ENCODE data around the gene ANKRD12. TPM values are rescaled to one million over a fixed set of nuclear protein-coding genes. Genes with fewer than 3 reads are reported as not detected.

ANKRD12 gene
- total RNA-seq, 1 experiment from 2014 or later = 23.5 TPM

DNA sequence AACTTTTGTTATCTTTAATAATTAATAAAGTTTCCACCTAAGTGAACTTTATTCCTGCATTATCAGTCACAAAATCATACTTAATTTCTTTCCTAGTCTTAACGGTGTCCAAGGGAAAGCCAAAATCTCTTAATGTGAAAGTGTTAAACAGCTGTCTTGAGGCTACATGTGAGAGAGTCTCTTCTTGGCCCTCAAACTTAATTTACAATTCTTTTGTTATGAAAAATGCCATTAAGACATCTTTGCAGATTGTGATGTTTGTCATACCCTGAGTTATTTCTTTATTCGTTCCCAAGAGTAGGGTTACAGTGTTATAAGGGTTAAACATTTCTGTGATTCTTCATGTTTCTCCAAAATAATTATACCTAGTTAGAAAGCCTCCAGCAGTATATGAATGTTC lies 64.6 kb downstream of the ANKRD12 start:
- no peak overlapping the region for H2AFZ ChIP-seq (ENCODE audit: low read depth, low read length, poor library complexity, severe bottlenecking)
- H3K79me2 ChIP-seq (ENCODE audit: insufficient read depth, low read length) = no peaks in the 10 kb centered on the region
- no TSS peak for BruUV-seq (replicated peaks)
- H3K4me2 ChIP-seq (ENCODE audit: low read length) = no peak overlapping the region
- POLR2A ChIA-PET = no interaction called here
- no peaks in the 10 kb centered on the region for H3K36me3 ChIP-seq (ENCODE audit: control insufficient read depth in 1 of 2, insufficient read depth in 2 of 2, low read length in 2 of 2)
- TF ChIP-seq ZFX (IDR thresholded peaks at IDR 0.05) (no peak), ATF3 (IDR thresholded peaks at IDR 0.05) (no peak), POLR2A (IDR thresholded peaks at IDR 0.05; ENCODE audit: borderline replicate concordance, extremely low read depth, insufficient read depth, insufficient read length) (no peak), MAX (IDR thresholded peaks at IDR 0.05) (no peak), ELF1 (IDR thresholded peaks at IDR 0.05; ENCODE audit: borderline replicate concordance, low read depth) (no peak), YY1 (IDR thresholded peaks at IDR 0.05; ENCODE audit: extremely low read depth, insufficient replicate concordance, low read depth, low read length) (no peak)
- H3K9ac ChIP-seq (ENCODE audit: low read length) = no peak overlapping the region
- DNase-seq (ENCODE audit: low read depth, low spot score) (no peak), ATAC-seq (no peak)
- H3K27me3 ChIP-seq (ENCODE audit: insufficient read depth, low read length) = no peaks in the 10 kb centered on the region
- no peaks in the 10 kb centered on the region for H3K9me2 ChIP-seq (ENCODE audit: insufficient read depth)
- intact Hi-C loops (cut with micrococcal nuclease) = no loop called here
- no peaks in the 10 kb centered on the region for H3K9me3 ChIP-seq (ENCODE audit: control insufficient read depth in 1 of 2, insufficient read depth in 1 of 2, low read depth in 1 of 2, low read length in 2 of 2)
- H3K4me3 ChIP-seq (replicated peaks in 1 of 2; ENCODE audit: low read depth in 1 of 2, low read length in 2 of 2) = no peak overlapping the region
- no peak overlapping the region for H3K27ac ChIP-seq (ENCODE audit: low read depth, low read length)
- CTCF ChIA-PET = no interaction called here
- H3K4me1 ChIP-seq (ENCODE audit: control insufficient read depth in 1 of 2, insufficient read depth in 2 of 2, low read length in 2 of 2) = no peaks in the 10 kb centered on the region
- H4K20me1 ChIP-seq (ENCODE audit: insufficient read depth) = no peaks in the 10 kb centered on the region
- RAD21 ChIA-PET (ENCODE audit: low non-redundant PET in 1 of 2, low total read pairs in 2 of 2, uncharacterized antibody in 2 of 2, unreplicated experiment in 2 of 2) = no interaction called here

DNA sequence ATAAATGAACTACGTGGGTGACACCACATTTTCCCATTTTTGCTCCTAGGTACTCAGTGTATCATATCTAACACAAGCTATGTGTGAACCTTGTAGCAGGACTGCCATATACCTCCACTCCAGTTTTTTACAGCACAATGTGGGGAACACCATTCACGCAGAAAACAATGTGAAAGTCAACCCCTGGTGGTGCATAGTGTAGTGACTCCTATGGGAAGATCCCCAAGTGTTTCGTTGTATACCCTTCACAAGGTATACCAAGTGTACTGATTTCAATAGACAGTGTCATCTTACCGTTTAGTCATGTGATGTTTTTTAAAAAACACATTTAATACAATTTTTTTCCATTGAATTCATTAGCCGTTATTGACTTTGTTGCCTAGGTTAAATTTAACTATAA lies 68.1 kb downstream of the ANKRD12 start:
- H3K4me2 ChIP-seq (ENCODE audit: low read length) = no peak overlapping the region
- ChIA-PET CTCF (no interaction called here), POLR2A (no interaction called here), RAD21 (ENCODE audit: low non-redundant PET in 1 of 2, low total read pairs in 2 of 2, uncharacterized antibody in 2 of 2, unreplicated experiment in 2 of 2) (interaction anchor here in 1 of 2 experiments (0.6 kb wide), 1 partner anchor 296 kb away, joined by 3 read pairs; no protein-coding TSS in a partner anchor)
- H3K4me3 ChIP-seq (replicated peaks in 1 of 2; ENCODE audit: low read depth in 1 of 2, low read length in 2 of 2) = no peak overlapping the region
- DNase-seq (ENCODE audit: low read depth, low spot score) = no peak
- no peaks in the 10 kb centered on the region for H3K27me3 ChIP-seq (ENCODE audit: insufficient read depth, low read length)
- H3K9ac ChIP-seq (ENCODE audit: low read length) = no peak overlapping the region
- H3K36me3 ChIP-seq (ENCODE audit: control insufficient read depth in 1 of 2, insufficient read depth in 2 of 2, low read length in 2 of 2) = no peaks in the 10 kb centered on the region
- no peaks in the 10 kb centered on the region for H3K79me2 ChIP-seq (ENCODE audit: insufficient read depth, low read length)
- no peaks in the 10 kb centered on the region for H3K9me3 ChIP-seq (ENCODE audit: control insufficient read depth in 1 of 2, insufficient read depth in 1 of 2, low read depth in 1 of 2, low read length in 2 of 2)
- H3K4me1 ChIP-seq (ENCODE audit: control insufficient read depth in 1 of 2, insufficient read depth in 2 of 2, low read length in 2 of 2) = no peaks in the 10 kb centered on the region
- H4K20me1 ChIP-seq (ENCODE audit: insufficient read depth) = no peaks in the 10 kb centered on the region
- no peaks in the 10 kb centered on the region for H3K9me2 ChIP-seq (ENCODE audit: insufficient read depth)
- no TSS peak for BruUV-seq (replicated peaks)
- no peak for TF ChIP-seq POLR2AphosphoS5 (IDR thresholded peaks at IDR 0.05; ENCODE audit: low read depth, low read length)
- TF ChIP-seq YY1 (IDR thresholded peaks at IDR 0.05; ENCODE audit: extremely low read depth, insufficient replicate concordance, low read depth, low read length) = no peak
- no peak for TF ChIP-seq SRF (IDR thresholded peaks at IDR 0.05; ENCODE audit: low read depth)
- TF ChIP-seq EZH2phosphoT487 (IDR thresholded peaks at IDR 0.05; ENCODE audit: borderline replicate concordance) = no peak
- no peak for TF ChIP-seq ZFX (IDR thresholded peaks at IDR 0.05)
- TF ChIP-seq, protein P1, sequence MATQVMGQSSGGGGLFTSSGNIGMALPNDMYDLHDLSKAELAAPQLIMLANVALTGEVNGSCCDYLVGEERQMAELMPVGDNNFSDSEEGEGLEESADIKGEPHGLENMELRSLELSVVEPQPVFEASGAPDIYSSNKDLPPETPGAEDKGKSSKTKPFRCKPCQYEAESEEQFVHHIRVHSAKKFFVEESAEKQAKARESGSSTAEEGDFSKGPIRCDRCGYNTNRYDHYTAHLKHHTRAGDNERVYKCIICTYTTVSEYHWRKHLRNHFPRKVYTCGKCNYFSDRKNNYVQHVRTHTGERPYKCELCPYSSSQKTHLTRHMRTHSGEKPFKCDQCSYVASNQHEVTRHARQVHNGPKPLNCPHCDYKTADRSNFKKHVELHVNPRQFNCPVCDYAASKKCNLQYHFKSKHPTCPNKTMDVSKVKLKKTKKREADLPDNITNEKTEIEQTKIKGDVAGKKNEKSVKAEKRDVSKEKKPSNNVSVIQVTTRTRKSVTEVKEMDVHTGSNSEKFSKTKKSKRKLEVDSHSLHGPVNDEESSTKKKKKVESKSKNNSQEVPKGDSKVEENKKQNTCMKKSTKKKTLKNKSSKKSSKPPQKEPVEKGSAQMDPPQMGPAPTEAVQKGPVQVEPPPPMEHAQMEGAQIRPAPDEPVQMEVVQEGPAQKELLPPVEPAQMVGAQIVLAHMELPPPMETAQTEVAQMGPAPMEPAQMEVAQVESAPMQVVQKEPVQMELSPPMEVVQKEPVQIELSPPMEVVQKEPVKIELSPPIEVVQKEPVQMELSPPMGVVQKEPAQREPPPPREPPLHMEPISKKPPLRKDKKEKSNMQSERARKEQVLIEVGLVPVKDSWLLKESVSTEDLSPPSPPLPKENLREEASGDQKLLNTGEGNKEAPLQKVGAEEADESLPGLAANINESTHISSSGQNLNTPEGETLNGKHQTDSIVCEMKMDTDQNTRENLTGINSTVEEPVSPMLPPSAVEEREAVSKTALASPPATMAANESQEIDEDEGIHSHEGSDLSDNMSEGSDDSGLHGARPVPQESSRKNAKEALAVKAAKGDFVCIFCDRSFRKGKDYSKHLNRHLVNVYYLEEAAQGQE (IDR thresholded peaks at IDR 0.05; ENCODE audit: low read depth) = no peak
- TF ChIP-seq EGR1 (IDR thresholded peaks at IDR 0.05; ENCODE audit: low read depth) = no peak
- no peak for TF ChIP-seq SP1 (IDR thresholded peaks at IDR 0.05; ENCODE audit: low read depth)
- no peak for TF ChIP-seq POLR2A (IDR thresholded peaks at IDR 0.05; ENCODE audit: borderline replicate concordance, extremely low read depth, insufficient read depth, insufficient read length)
- no peak for TF ChIP-seq SIN3A (IDR thresholded peaks at IDR 0.05; ENCODE audit: low read depth)
- no peak for TF ChIP-seq FOSL1 (IDR thresholded peaks at IDR 0.05; ENCODE audit: low read depth)
- TF ChIP-seq EZH2 (IDR thresholded peaks at IDR 0.05) = no peak
- no peak overlapping the region for H3K27ac ChIP-seq (ENCODE audit: low read depth, low read length)
- intact Hi-C loops (cut with micrococcal nuclease) = no loop called here
- no peak for ATAC-seq
- H2AFZ ChIP-seq (ENCODE audit: low read depth, low read length, poor library complexity, severe bottlenecking) = no peak overlapping the region
